GM20000 (cell line): Measurements from ENCODE around the gene CNTN4.
A peak's percentile ranks its signal among the peaks of the same experiment; 100 is the strongest.

Experiments used
- DNase-seq: peaks from one replicate; pipeline ENCODE4 v3.0.0; 2012; ENCODE audit warnings: low spot score
- TF ChIP-seq, protein P1 (sequence below): IDR thresholded peaks from 2 replicates; pipeline ENCODE4 v1.5.1; 2012; ENCODE audit warnings: mild to moderate bottlenecking, control low read depth; ENCODE audit errors: extremely low read depth, missing control alignments

CNTN4 gene

DNA sequence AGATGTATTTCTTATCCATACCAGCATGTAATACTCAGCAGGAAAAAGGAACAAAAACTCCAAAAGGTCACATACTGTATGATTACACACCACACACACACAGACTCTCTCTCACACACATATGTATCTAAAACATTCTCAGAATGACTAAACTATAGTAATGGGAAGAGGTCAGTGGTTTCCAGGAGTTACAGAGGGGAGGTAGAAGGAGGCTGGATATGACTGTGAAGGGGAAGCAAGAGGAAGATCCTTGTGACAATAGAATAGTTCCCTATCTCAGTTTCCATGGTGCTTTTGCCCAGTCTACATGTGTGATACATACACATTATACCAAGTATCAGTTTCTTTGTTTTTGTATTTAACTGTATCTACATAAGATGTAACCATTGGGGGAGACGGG is 821.4 kb downstream of the CNTN4 start:
- TF ChIP-seq, protein P1, sequence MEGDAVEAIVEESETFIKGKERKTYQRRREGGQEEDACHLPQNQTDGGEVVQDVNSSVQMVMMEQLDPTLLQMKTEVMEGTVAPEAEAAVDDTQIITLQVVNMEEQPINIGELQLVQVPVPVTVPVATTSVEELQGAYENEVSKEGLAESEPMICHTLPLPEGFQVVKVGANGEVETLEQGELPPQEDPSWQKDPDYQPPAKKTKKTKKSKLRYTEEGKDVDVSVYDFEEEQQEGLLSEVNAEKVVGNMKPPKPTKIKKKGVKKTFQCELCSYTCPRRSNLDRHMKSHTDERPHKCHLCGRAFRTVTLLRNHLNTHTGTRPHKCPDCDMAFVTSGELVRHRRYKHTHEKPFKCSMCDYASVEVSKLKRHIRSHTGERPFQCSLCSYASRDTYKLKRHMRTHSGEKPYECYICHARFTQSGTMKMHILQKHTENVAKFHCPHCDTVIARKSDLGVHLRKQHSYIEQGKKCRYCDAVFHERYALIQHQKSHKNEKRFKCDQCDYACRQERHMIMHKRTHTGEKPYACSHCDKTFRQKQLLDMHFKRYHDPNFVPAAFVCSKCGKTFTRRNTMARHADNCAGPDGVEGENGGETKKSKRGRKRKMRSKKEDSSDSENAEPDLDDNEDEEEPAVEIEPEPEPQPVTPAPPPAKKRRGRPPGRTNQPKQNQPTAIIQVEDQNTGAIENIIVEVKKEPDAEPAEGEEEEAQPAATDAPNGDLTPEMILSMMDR = no peak
- DNase-seq = peak; percentile 39

DNA sequence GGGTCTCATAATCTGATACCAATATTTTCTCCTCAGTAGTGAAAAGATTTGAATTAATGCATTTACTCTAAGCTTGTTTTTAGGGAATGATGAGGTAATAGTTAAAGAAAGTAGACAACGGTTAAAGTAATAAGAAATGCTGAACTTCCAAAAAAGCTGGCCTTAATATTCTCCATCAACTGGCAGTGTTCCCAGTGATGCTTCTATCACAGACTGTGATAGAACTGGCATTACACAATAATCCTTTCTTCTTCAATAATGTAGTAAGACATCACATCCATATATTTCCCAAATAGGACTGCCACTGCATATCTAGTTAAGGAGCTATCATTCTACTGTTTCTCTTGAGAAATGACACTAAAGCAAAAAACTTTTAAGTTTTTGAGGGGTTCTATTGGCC is 822.8 kb downstream of the CNTN4 start:
- TF ChIP-seq, protein P1 = no peak
- no peak for DNase-seq

DNA sequence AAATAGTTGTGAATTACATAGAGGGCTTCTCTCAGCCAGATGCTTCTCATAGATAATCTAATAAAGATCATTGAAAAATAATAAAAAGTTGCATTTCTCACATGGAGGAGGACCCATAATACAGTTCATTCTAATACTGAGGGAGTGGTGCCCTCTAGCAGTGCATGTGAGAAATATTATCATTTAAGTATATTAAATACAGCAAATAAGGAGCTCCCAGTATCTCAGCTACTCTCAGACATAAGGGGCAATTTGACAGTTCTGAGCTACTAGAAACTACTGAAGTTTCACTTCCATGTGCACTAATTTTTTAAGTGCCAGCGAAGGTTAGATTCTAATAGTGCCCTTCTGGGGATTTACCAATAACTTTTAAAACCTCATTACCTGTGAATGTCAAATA is 823.2 kb downstream of the CNTN4 start:
- TF ChIP-seq, protein P1 = peak; percentile 32
- peak; percentile 49 for DNase-seq

DNA sequence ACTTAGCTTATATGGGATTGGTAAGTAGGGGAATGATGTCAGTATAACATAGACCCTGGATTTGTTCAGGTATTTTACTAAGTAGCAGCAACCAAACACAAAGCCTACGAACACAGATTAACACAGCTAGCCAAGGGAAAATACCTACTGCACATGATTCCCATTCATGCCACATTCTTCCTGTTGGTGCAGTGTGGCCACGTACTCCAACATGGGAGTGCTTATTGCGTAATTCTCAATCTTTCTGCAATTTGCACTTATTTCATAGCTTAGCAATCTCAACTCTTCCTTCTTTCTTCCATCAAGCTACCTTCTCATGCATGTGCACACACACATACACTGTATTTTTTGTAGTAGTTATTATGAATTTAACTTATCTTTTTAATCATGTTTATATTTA is 824.7 kb downstream of the CNTN4 start:
- no peak for DNase-seq
- TF ChIP-seq, protein P1 = no peak

DNA sequence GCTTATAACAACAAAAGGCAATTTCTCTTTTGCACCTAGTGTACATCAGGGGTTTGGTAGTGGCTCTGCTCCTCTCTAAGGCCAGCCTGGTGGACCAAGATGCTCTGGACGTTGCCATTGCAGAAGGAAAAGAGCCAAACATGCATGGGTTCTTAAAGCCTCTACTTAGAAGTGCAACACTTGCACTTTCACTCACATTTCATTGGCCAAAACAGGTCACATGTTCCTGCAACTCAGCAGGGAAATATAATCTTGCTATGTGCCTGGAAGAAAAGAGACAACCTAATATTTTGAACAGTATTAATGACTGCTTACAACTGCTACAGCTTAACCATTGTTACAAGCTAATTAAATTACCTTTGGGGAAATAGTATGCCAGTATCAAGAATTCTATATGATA is 828.6 kb downstream of the CNTN4 start:
- DNase-seq = no peak
- TF ChIP-seq, protein P1 = no peak

DNA sequence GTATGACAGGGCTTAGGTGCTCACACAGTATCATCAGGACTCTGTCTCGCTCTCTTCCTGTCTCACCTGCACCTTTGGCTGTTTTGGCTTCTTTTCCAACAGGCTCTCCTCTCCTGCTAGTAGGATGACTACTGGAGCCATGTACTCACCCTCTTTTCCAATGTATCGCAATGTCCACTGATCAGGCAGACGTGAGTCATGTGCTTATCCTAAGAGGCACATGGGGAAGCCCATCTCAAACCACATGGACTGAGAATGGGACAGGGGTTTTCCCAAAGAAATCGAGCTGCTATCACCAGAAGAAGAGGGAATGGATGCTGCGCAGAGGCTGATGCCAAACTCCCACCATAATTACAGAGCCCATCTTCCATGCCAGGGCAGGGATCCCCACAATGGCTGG is 830.9 kb downstream of the CNTN4 start:
- DNase-seq = no peak
- TF ChIP-seq, protein P1 = no peak

DNA sequence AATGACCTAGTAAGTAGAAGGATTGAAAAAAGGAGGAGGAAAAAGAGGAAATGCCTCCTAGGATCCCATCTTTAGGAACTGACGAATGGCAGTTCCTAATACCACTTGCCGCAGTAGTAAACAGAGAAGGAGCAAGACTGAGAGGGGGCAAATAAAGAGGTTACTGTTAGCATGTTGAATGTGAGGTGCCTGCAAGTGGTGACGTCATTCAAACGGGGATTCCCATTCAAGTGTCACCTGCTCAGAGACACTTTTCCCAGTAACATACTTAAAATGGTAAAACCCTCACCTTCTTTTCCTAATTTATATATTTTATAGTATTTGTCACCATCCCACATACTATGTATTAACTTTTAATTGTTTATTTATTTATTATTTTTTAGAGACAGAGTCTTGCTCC is 832.6 kb downstream of the CNTN4 start:
- DNase-seq = no peak
- TF ChIP-seq, protein P1 = no peak
